ENCODE data around the gene SCO1. TPM values are rescaled to one million over a fixed set of nuclear protein-coding genes. Genes with fewer than 3 reads are reported as not detected.

SCO1 gene
- total RNA-seq, 1 donor: 18.8 TPM

DNA sequence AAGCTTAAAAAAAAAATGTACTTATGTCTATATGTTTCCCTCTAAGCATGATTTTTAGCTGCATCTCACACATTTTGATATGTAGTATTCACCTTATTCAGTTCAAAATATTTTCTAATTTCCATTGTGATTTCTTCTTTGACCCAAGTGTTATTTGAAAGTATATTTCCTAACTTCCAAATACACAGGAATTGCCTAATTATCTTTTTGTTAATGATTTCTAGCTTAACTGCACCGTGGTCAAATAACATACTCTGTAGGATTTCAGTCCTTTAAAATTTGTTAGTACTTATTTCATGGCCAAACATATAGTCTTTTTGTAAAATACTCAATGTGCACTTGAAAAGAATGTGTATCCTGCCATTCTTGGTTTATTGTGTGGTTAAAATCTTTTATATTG lies 21.2 kb upstream of the SCO1 start:
- Histone ChIP-seq H3K4me2 (ENCODE audit: insufficient read depth, low read length) (no peak overlapping the region), H4K20me1 (ENCODE audit: insufficient read depth, low read length) (no peaks in the 10 kb centered on the region), H2AFZ (ENCODE audit: low read length) (no peak overlapping the region), H3K36me3 (ENCODE audit: insufficient read depth, low read length) (no peaks in the 10 kb centered on the region), H3K4me1 (ENCODE audit: insufficient read depth, low read length) (no peaks in the 10 kb centered on the region), H3K27me3 (ENCODE audit: insufficient read depth, low read length) (no peaks in the 10 kb centered on the region), H3K27ac (ENCODE audit: low read depth, low read length) (no peak overlapping the region), H3K9me3 (ENCODE audit: low read depth, low read length) (no peaks in the 10 kb centered on the region), H3K4me3 (ENCODE audit: insufficient read depth, low read length) (no peak overlapping the region), H3K79me2 (ENCODE audit: insufficient read depth, low read length) (no peaks in the 10 kb centered on the region)
- TF ChIP-seq, protein P1, sequence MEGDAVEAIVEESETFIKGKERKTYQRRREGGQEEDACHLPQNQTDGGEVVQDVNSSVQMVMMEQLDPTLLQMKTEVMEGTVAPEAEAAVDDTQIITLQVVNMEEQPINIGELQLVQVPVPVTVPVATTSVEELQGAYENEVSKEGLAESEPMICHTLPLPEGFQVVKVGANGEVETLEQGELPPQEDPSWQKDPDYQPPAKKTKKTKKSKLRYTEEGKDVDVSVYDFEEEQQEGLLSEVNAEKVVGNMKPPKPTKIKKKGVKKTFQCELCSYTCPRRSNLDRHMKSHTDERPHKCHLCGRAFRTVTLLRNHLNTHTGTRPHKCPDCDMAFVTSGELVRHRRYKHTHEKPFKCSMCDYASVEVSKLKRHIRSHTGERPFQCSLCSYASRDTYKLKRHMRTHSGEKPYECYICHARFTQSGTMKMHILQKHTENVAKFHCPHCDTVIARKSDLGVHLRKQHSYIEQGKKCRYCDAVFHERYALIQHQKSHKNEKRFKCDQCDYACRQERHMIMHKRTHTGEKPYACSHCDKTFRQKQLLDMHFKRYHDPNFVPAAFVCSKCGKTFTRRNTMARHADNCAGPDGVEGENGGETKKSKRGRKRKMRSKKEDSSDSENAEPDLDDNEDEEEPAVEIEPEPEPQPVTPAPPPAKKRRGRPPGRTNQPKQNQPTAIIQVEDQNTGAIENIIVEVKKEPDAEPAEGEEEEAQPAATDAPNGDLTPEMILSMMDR (IDR thresholded peaks at IDR 0.05; ENCODE audit: extremely low read depth, low read depth, low read length): no peak
- no peak for DNase-seq (ENCODE audit: insufficient read length, low spot score, missing footprints)

DNA sequence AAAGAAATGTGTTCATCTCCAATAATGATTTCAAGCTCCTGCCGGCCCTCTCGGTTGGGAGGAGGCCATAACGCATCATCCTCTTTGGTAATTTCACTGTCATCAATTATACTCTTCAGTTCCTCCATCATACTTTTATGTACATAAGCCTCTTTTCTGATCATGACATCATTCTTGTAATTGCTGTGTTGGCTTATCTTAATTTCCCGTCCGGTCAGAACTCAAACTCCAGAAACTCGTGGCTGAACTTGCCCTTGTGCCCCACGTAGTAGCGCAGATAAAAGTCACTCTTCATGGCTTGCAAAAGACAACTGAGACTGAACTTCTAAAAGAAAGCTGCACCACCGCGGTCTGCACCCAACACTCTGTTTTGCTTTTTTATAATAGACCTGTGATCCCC lies 18.9 kb upstream of the SCO1 start:
- no peak overlapping the region for H3K27ac ChIP-seq (ENCODE audit: low read depth, low read length)
- H3K9me3 ChIP-seq (ENCODE audit: low read depth, low read length): no peaks in the 10 kb centered on the region
- no peaks in the 10 kb centered on the region for H3K4me1 ChIP-seq (ENCODE audit: insufficient read depth, low read length)
- TF ChIP-seq, protein P1 (IDR thresholded peaks at IDR 0.05; ENCODE audit: extremely low read depth, low read depth, low read length): no peak
- no peaks in the 10 kb centered on the region for H3K27me3 ChIP-seq (ENCODE audit: insufficient read depth, low read length)
- H3K79me2 ChIP-seq (ENCODE audit: insufficient read depth, low read length): no peaks in the 10 kb centered on the region
- H3K4me3 ChIP-seq (ENCODE audit: insufficient read depth, low read length): no peak overlapping the region
- no peak for DNase-seq (ENCODE audit: insufficient read length, low spot score, missing footprints)
- no peak overlapping the region for H3K4me2 ChIP-seq (ENCODE audit: insufficient read depth, low read length)
- H4K20me1 ChIP-seq (ENCODE audit: insufficient read depth, low read length): no peaks in the 10 kb centered on the region
- H3K36me3 ChIP-seq (ENCODE audit: insufficient read depth, low read length): peaks cover 15% of the 10 kb centered on the region
- no peak overlapping the region for H2AFZ ChIP-seq (ENCODE audit: low read length)

DNA sequence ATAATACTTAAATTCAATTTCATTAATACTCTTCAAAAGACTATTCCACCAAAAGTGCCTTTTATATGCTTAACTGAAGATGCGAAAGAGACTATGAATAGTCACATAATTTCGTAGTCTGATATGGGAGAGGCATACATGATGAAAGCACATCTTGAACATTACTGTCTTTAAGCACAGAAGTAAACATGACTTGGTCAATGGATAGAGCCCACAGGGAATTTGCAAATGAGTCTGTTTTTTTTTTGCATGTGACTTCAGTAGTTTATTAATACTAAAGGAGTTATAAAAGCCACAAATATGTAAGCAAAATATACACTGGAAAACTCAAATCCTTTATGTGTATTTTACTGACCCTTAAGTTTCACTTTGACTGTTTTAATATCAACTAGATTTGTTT lies 16.0 kb upstream of the SCO1 start:
- H3K4me1 ChIP-seq (ENCODE audit: insufficient read depth, low read length): no peaks in the 10 kb centered on the region
- TF ChIP-seq, protein P1 (IDR thresholded peaks at IDR 0.05; ENCODE audit: extremely low read depth, low read depth, low read length): no peak
- DNase-seq (ENCODE audit: insufficient read length, low spot score, missing footprints): no peak
- no peaks in the 10 kb centered on the region for H3K79me2 ChIP-seq (ENCODE audit: insufficient read depth, low read length)
- H3K36me3 ChIP-seq (ENCODE audit: insufficient read depth, low read length): peaks cover 34% of the 10 kb centered on the region
- no peak overlapping the region for H3K4me3 ChIP-seq (ENCODE audit: insufficient read depth, low read length)
- H3K27me3 ChIP-seq (ENCODE audit: insufficient read depth, low read length): no peaks in the 10 kb centered on the region
- no peak overlapping the region for H3K27ac ChIP-seq (ENCODE audit: low read depth, low read length)
- no peak overlapping the region for H2AFZ ChIP-seq (ENCODE audit: low read length)
- no peak overlapping the region for H3K4me2 ChIP-seq (ENCODE audit: insufficient read depth, low read length)
- H3K9me3 ChIP-seq (ENCODE audit: low read depth, low read length): no peaks in the 10 kb centered on the region
- no peaks in the 10 kb centered on the region for H4K20me1 ChIP-seq (ENCODE audit: insufficient read depth, low read length)

DNA sequence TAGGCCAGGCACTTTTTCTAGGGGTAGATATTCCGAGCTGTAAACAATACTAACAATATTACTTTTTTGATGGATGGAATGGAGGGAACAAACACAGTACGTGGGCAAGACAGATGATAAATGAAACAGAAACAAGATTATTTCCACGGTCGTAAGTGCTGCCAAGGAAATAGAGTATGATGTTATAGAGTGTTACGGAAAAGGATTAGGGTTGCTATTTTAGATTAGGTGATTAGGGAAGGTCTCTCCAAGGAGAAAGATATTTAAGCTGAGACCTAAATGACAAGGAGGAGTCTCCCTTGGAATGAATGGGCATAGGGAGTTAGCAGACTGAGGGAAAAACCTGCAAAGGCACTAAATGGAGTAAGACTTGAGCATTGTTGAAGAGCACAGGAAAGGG lies 8.4 kb upstream of the SCO1 start:
- no peak overlapping the region for H3K4me2 ChIP-seq (ENCODE audit: insufficient read depth, low read length)
- DNase-seq (ENCODE audit: insufficient read length, low spot score, missing footprints): no peak
- H3K4me1 ChIP-seq (ENCODE audit: insufficient read depth, low read length): peaks cover 7% of the 10 kb centered on the region
- H3K27me3 ChIP-seq (ENCODE audit: insufficient read depth, low read length): no peaks in the 10 kb centered on the region
- H4K20me1 ChIP-seq (ENCODE audit: insufficient read depth, low read length): no peaks in the 10 kb centered on the region
- H3K27ac ChIP-seq (ENCODE audit: low read depth, low read length): no peak overlapping the region
- TF ChIP-seq, protein P1 (IDR thresholded peaks at IDR 0.05; ENCODE audit: extremely low read depth, low read depth, low read length): no peak
- H3K9me3 ChIP-seq (ENCODE audit: low read depth, low read length): no peaks in the 10 kb centered on the region
- H2AFZ ChIP-seq (ENCODE audit: low read length): no peak overlapping the region
- H3K79me2 ChIP-seq (ENCODE audit: insufficient read depth, low read length): peaks cover 12% of the 10 kb centered on the region
- H3K4me3 ChIP-seq (ENCODE audit: insufficient read depth, low read length): no peak overlapping the region
- H3K36me3 ChIP-seq (ENCODE audit: insufficient read depth, low read length): peaks cover 44% of the 10 kb centered on the region

Data from osteoblast (primary cell).